ENCODE data around the gene RTN4RL1. TPM values are rescaled to one million over a fixed set of nuclear protein-coding genes. Genes with fewer than 3 reads are reported as not detected.

The RTN4RL1 gene
- total RNA-seq, 1 donor = 0.43 TPM

DNA sequence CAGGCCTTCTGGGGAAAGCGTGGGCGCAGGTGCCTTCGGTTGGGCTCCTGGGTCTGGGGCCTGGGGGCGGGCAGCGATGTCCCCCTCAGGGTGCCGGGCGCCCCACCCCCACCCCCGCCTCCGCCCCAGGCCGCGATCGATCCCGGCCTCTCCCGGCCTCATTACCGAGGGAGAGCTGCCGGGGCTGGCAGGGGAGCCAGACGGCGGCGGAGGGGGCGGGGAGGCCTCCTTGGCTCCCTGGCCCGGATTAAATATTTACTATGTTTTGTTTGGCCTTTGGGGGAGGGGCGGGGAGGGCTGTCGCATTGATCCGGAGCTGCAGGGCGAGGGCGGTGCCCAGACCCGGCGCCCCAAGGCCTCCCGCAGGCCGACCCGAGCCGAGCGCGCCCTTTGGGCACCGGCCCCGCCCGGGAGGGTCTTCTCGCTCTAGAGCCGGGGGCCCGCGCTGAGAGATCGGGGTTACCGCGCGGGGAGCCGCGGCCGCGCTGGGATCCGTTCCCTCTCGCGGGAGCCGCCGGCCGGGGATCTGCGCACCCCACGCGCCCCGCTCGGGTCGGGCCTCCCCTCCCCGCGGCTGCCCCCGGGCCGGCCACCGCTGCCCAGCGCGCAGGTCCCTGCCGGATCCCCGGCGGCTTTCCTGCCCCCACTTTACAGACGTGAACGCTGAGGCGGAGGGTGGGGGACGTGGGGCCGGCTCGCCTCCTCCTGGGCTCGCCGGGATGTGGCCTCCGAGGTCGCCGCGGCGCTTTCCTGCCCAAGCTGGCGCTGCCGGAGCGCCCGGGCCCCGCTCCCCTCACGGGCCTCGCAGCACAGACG, 27.0 kb downstream of the RTN4RL1 start:
- no peak for DNase-seq (ENCODE audit: low read depth)
- peak overlapping the region; percentile 40 for H3K4me3 ChIP-seq (ENCODE audit: low read depth, low read length)
- TF ChIP-seq CTCF (IDR thresholded peaks at IDR 0.05; ENCODE audit: insufficient read depth, low read depth, low read length) = no peak

GRCh38 chr17:1997289-1997926, 27.7 kb downstream of the RTN4RL1 start:
- no peak overlapping the region for H3K4me3 ChIP-seq (ENCODE audit: low read depth, low read length)
- no peak for DNase-seq (ENCODE audit: low read depth)
- TF ChIP-seq CTCF (IDR thresholded peaks at IDR 0.05; ENCODE audit: insufficient read depth, low read depth, low read length) = no peak

DNA sequence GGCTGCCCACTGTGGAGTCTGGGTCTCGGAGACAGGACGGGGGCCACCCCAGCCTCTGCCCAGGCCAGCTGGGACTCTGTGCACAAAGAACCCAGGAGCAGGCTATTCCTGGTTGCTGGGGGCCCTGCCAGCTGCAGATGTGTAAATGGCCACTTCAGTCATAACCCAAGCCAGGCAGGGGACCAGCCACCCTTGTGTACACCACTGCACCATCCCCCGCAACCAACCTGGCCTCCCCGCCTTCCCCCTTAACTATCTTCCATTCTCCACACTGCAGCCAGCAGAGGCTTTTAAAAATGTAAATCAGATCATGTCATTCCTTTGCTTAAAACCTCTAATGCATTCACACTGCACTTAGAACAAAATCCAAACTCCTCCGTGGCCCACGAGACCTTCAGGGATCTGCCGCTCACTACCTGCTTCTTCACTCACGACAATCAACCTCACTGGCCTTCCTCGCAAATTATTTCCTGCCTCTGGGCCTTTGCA, 28.3 kb downstream of the RTN4RL1 start:
- no peak overlapping the region for H3K4me3 ChIP-seq (ENCODE audit: low read depth, low read length)
- no peak for DNase-seq (ENCODE audit: low read depth)
- no peak for TF ChIP-seq CTCF (IDR thresholded peaks at IDR 0.05; ENCODE audit: insufficient read depth, low read depth, low read length)

GRCh38 chr17:1995907-1996799, 29.0 kb downstream of the RTN4RL1 start:
- no peak for TF ChIP-seq CTCF (IDR thresholded peaks at IDR 0.05; ENCODE audit: insufficient read depth, low read depth, low read length)
- H3K4me3 ChIP-seq (ENCODE audit: low read depth, low read length) = no peak overlapping the region
- DNase-seq (ENCODE audit: low read depth) = no peak

DNA sequence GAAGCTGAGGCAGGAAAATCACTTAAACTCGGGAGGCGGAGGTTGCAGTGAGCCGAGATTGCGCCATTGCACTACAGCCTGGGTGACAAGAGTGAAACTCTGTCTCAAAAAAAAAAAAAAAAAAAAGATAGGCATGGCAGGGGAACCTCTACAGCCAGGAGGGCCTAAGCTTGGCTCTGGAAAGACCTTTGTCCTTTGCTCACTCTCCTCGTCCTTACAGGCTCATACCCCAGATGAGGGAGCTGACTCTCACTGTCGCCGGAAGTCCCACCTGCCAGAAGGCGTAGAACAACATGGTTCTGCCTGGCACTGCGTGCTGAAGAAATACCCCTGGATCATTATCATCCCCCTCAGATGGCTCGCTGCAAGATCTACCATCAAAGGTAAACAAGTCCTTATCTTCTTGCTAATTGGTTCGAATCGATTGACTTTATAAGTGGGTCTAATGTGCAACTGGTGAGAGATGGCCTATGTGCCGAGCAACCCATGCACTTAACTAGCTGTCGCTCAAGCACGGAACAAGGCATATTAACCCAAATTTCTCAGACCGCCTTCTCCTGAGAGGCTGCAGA, 29.7 kb downstream of the RTN4RL1 start:
- DNase-seq (ENCODE audit: low read depth) = no peak
- TF ChIP-seq CTCF (IDR thresholded peaks at IDR 0.05; ENCODE audit: insufficient read depth, low read depth, low read length) = no peak
- H3K4me3 ChIP-seq (ENCODE audit: low read depth, low read length) = no peak overlapping the region

DNA sequence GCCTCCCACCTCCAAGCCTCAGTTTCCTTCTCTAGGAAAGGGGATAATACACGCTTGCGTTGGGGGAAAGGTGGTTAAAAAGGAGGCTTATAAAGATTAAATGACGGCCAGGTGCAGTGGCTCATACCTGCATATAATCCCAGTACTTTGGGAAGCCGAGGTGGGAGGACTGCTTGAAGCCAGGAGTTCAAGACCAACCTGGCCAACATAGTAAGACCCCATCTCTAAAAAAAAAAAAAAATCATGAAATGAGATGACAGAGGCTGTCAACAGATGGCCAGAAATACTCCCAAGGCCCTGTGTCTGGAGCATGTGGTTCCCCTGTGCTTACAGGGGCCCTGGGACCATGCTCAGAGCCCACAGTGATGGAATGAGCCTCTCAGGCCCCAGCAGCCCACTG, 30.4 kb downstream of the RTN4RL1 start:
- no peak overlapping the region for H3K4me3 ChIP-seq (ENCODE audit: low read depth, low read length)
- no peak for TF ChIP-seq CTCF (IDR thresholded peaks at IDR 0.05; ENCODE audit: insufficient read depth, low read depth, low read length)
- no peak for DNase-seq (ENCODE audit: low read depth)
